Uterus (tissue), 2 donors: ENCODE measurements around the gene RIPOR2.

Source experiments
- CTCF ChIP-seq, 4 experiments: fragments of 200-600 bp in 2 of 4; fragments of 450-650 bp in 2 of 4; sonication (generic) in 2 of 4; IDR thresholded peaks; one replicate each; pipeline ENCODE4 v1.5.1; 2016 to 2019; ENCODE audit warnings: antibody characterized with exemption in 4 of 4, mild to moderate bottlenecking in 2 of 4, moderate library complexity in 1 of 4
- POLR2A ChIP-seq, 2 donors: fragments of 450-650 bp; IDR thresholded peaks; one replicate each; pipeline ENCODE4 v1.6.1; 2016; ENCODE audit warnings: antibody characterized with exemption in 2 of 2, mild to moderate bottlenecking in 1 of 2, moderate library complexity in 1 of 2

GRCh38 chr6:24972311-24972958 is 36.7 kb upstream of the RIPOR2 start:
- no peak for TF ChIP-seq CTCF (IDR thresholded peaks at IDR 0.05)
- no peak for TF ChIP-seq POLR2A (IDR thresholded peaks at IDR 0.05)
